ENCODE measurements around the gene TCAP.

DNA sequence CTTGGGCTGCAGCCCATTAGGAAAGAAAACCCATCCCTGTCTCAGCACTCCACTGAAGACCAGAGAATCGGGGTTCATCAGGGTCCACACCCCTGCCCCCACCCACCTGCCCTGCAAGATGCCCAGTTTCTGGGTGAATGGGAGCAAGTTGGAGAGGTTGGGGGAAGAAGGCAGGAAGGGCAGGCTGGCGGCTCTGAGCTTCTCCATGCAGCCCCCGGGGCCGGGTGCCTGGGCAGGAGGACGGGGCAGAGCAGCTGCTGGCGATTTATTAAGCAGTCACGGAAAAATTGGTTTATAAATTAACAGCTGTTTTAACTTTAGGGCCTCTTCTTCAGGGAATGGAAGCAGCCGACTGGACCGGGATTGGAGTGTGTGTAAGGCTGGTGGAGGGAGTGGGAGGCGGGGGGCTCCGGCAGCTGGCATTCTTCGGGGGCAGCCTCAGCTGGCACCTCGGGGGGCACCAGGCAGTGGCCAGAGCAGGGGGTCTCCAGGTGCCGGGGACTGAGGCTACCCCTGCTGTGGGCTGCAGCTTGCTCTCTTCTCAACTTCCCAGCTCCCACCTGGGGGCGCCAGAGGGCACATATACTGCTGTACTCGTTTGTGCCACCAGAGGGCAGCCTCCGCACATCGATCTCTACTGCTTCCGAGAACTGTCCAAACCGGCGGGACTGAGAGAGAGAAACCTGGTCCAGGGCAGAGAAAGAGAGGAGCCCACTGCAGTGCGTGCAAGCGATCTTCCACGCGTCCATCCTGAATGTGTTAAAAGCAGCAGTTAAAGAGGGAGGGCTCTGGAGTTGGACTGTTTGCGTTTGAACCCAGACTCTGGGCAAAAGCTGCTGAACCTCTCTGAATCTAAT is 43.4 kb upstream of the TCAP start:
- no peak for TF ChIP-seq EZH2 (IDR thresholded peaks at IDR 0.05; ENCODE audit: insufficient read depth, poor library complexity, severe bottlenecking)
- TF ChIP-seq EZH2phosphoT487 (IDR thresholded peaks at IDR 0.05; ENCODE audit: insufficient read depth, low read depth), result no peak

Measured in GM23248 (cell line).